Mesothelial cell of epicardium (in vitro differentiated cells): ENCODE results near the gene NCDN. TPM values are rescaled to one million over a fixed set of nuclear protein-coding genes. Genes with fewer than 3 reads are reported as not detected.

Experiments used
- DNase-seq, 2 experiments: peaks; one replicate each; pipeline ENCODE4 v3.0.0; 2021; ENCODE audit warnings: low spot score in 2 of 2; ENCODE audit not compliant: unreplicated experiment in 2 of 2
- H3K27ac Mint-ChIP-seq: 2 replicates; pipeline ENCODE4 v1.8.0; 2021; ENCODE audit warnings: mixed read lengths
- H3K27me3 Mint-ChIP-seq: 2 replicates; pipeline ENCODE4 v1.8.0; 2021; ENCODE audit warnings: low read depth, mixed read lengths
- H3K36me3 Mint-ChIP-seq: 2 replicates; pipeline ENCODE4 v1.8.0; 2021; ENCODE audit warnings: mixed read lengths
- H3K4me1 Mint-ChIP-seq: 2 replicates; pipeline ENCODE4 v1.8.0; 2021; ENCODE audit warnings: mixed read lengths
- H3K4me3 Mint-ChIP-seq: 2 replicates; pipeline ENCODE4 v1.8.0; 2021; ENCODE audit warnings: mild to moderate bottlenecking, moderate library complexity, mixed read lengths
- H3K9me3 Mint-ChIP-seq: 2 replicates; pipeline ENCODE4 v1.8.0; 2021; ENCODE audit warnings: mixed read lengths
- CTCF ChIP-seq: fragments of 200-600 bp; sonication (generic); IDR thresholded peaks from one replicate; pipeline ENCODE4 v1.5.0; 2021; ENCODE audit warnings: antibody characterized with exemption; ENCODE audit not compliant: unreplicated experiment
- total RNA-seq: library from RNA; stranded (reverse); gene quantifications from 3 replicates; pipeline ENCODE4 v1.2.1, GENCODE V29; 2021

The NCDN gene
- total RNA-seq, 1 donor from 2014 or later, result 27.8 TPM

GRCh38 chr1:35567947-35568558 is 10.5 kb downstream of the NCDN start:
- Mint-ChIP-seq H3K9me3 (no peaks in the 10 kb centered on the region), H3K4me3 (no peak overlapping the region), H3K27me3 (peaks cover 26% of the 10 kb centered on the region), H3K4me1 (peaks cover 7% of the 10 kb centered on the region), H3K36me3 (peaks cover 2% of the 10 kb centered on the region), H3K27ac (no peak overlapping the region)
- DNase-seq, result no peak
- no peak for TF ChIP-seq CTCF

DNA sequence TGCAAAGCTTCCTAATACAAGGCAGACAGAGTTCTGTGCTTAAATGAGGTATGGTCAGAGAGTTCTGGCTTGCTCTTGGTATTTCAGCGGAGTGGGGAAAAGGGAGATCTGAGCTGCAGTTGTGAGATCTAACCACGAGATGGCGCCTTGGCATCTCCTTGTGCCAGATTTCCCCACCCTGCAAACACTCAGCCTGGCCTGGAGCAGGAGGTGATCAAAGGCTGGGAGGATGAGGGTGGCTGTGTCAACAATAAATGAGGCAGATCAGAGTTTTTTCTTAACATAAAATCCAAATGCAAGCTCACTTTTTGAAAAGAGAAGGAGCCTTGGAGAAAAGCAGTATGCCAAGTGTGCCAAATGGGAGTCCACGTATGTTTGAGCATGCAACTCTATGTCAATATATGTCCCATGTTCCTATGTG is 11.4 kb downstream of the NCDN start:
- H3K4me1 Mint-ChIP-seq, result peaks cover 7% of the 10 kb centered on the region
- DNase-seq, result peak in 1 of 2 experiments; percentile 79
- peaks cover 2% of the 10 kb centered on the region for H3K36me3 Mint-ChIP-seq
- no peak overlapping the region for H3K4me3 Mint-ChIP-seq
- peaks cover 31% of the 10 kb centered on the region for H3K27me3 Mint-ChIP-seq
- no peaks in the 10 kb centered on the region for H3K9me3 Mint-ChIP-seq
- TF ChIP-seq CTCF, result peak; percentile 82
- H3K27ac Mint-ChIP-seq, result no peak overlapping the region

DNA sequence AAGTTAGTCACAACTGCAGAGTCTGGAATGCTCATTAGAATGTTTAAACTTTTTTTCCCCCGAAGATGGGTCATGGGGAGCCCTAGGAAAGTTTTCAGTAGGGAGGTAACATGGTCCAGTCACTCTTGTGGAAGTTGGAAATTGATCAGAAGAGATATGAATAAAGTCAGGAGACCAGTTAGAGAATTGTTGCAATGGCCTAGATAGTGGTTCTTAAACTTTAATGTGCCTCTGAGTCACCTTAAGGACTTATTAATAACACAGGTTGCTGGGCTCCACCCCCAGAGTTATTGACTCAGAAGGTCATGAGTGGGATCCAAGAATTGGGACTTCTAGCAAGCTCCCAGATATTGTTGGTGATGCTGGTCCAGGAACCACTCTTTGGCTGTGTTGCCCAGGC is 12.3 kb downstream of the NCDN start:
- no peak for DNase-seq
- no peak for TF ChIP-seq CTCF
- no peak overlapping the region for H3K27ac Mint-ChIP-seq
- H3K4me1 Mint-ChIP-seq, result peaks cover 13% of the 10 kb centered on the region
- no peaks in the 10 kb centered on the region for H3K9me3 Mint-ChIP-seq
- H3K4me3 Mint-ChIP-seq, result no peak overlapping the region
- H3K36me3 Mint-ChIP-seq, result no peaks in the 10 kb centered on the region
- H3K27me3 Mint-ChIP-seq, result peaks cover 38% of the 10 kb centered on the region

GRCh38 chr1:35570589-35571137 is 13.1 kb downstream of the NCDN start:
- Mint-ChIP-seq H3K4me1 (peaks cover 20% of the 10 kb centered on the region), H3K27me3 (peaks cover 45% of the 10 kb centered on the region), H3K36me3 (no peaks in the 10 kb centered on the region), H3K9me3 (no peaks in the 10 kb centered on the region), H3K4me3 (no peak overlapping the region), H3K27ac (no peak overlapping the region)
- no peak for DNase-seq
- TF ChIP-seq CTCF, result no peak

- peaks cover 26% of the 10 kb centered on the region for H3K4me1 Mint-ChIP-seq
- H3K27ac Mint-ChIP-seq, result no peak overlapping the region
- H3K9me3 Mint-ChIP-seq, result no peaks in the 10 kb centered on the region
- no peaks in the 10 kb centered on the region for H3K36me3 Mint-ChIP-seq
- no peak for TF ChIP-seq CTCF
- peaks cover 51% of the 10 kb centered on the region for H3K27me3 Mint-ChIP-seq
- DNase-seq, result no peak
- H3K4me3 Mint-ChIP-seq, result no peak overlapping the region
Observed at GRCh38 chr1:35571263-35571662, 13.7 kb downstream of the NCDN start.
